ENCODE results near the gene PGRMC2.
"Not testable (repeated sequence)": the region's sequence is repeated elsewhere in the genome, so short reads cannot be mapped to it uniquely, and the experiment has no call there.

Gene PGRMC2

DNA sequence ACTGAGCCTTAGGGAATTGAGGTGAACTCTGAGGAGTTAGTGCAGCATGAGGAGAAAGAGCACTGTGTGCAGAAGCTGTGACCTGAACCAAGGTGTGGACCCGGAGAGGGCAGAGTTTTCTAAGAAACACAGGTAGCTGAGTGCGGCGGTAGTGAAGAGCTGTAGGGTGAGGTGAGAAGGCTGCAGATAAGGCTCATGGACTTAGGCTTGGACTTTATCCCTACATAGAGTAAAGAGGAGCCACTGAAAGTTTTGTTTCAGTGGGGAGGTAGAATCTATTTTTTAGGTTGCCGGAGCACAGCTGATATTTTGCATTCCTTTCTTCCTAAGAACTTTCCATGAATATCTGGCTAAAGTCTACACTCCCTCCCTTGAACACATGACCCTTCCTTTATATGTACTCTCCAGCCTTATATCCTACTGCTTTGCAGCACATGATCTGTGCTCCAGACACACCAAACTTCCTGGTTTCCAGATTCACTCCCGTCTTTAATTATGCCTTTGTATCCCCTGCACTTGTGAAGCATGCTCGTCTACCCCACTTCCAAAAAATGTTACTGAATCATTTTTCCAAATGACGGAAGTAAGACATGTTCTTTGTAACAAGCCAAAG lies 10.6 kb upstream of the PGRMC2 start:
- no peak for DNase-seq

DNA sequence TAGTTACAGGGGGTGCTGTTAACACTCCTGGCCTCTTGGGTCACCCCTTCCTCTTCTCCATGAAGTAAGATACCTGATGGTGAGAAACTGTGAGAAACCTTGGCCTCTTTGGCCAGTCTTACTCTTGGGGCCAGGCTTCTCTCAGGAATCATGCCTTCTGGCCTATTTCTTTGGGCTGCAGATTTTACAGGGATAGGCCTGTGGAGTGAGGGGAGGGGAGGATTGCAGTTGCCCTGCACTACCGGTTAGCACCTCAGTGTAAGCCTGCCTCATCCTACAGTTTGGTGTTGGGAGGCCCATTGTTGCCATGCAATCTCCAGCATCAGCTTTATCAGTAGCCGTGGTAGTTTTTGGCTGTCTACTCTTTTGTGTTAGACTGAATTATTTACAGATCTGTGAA lies 7.6 kb upstream of the PGRMC2 start:
- no peak for DNase-seq

DNA sequence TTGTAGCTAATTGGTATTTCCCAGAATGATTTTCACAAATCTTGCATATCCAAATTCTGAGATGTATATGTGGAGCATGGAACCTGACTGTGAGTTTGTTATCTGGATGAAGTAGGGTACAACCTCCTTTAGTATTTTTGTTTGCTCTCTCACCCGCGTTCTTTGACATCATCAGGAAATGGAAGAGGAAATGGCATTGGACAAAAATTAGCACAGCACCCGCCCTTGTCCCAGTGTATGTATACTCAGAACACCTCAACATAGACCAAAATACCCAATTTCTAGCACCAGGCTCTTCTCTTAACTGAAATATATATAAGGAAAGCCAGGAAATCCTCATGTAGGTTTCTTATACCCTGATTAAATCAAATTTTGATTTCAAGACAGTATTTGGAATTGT lies 6.9 kb upstream of the PGRMC2 start:
- DNase-seq, result no peak

DNA sequence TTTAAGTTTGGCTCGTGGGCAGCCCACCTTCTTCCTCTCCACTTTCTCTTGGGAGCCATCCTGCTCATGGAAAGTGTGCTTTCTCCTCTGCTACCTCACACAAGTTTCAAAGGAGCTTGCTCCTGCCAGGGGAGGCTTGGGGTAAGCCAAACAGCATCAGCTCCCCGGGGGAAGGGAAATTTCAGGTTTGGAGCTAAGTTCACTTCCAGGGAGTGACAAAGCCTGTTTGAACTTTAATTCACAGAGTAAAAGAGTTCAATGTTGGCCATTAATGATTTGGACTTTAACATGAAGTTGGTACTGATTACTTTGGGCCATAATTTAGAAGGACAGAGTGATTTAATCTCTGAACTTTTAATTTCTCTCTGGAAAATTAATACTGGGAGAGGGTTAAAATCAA lies 4.7 kb upstream of the PGRMC2 start:
- DNase-seq, result no peak

DNA sequence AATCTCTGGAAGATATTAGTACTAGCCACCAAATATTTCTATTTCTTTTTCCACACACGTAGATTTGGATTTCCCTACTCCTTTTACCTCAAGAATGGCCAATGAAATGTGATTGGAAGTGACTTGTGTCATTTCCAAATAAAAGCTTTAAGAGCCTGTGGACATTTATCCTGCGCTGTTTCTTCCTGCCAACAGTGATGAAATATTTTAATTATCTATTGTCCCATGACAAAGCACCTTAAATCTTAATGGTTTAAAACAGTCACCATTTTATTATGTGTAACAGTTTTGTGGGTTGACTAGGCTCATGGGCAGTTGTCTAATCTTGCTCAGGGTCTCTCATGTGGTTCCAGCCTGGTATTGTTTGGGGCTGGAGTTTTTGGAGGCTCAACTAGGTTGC lies 3.5 kb upstream of the PGRMC2 start:
- DNase-seq, result no peak

DNA sequence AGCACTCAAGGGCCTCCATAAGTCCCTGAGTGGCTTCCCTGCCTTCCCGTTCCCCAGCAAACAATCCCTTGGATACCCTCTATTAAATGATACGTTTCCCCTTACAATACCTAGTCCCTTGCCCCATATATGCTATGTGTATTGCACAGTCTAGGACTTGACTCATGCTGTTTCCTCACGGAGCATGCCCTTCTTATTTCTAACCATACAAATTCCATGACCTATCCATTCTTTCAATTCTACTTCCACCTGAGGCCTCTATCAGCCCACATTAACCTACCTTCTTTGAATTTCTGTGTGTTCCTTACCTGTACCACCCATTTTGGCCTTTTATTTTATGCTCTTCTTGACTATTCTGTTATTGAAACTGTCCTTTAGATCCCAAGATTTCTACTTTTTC lies 2.9 kb upstream of the PGRMC2 start:
- no peak for DNase-seq

DNA sequence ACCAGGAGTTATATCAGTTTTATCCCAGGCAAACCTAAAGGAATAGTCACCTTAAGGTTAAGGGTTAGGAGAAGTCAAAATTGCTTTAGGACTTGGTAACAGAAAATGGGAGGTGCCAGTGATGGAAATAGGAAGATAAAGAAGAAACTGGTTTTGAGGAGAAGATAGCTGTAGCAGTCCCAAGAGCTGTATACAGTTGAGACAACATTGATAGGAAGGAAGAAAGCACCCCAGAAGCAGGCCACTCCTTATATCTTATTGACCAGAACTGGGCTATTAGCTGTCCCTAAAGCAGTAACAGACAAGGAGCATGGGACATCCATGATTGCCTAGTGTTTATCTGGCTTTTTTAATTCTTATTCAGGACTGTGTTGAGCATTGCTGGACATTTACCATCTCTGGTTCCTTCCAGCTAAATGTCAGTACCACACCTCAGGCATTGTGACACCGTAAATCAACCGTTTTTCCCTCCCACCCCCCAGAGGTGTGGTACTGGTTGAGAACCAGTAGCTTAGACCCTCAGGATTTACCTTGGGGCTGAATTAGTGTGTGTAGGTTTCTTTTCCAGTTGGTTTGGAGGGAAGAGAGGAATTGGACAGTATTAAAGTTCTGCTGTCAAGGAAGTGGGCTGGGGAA lies 2.0 kb upstream of the PGRMC2 start:
- no peak for DNase-seq

DNA sequence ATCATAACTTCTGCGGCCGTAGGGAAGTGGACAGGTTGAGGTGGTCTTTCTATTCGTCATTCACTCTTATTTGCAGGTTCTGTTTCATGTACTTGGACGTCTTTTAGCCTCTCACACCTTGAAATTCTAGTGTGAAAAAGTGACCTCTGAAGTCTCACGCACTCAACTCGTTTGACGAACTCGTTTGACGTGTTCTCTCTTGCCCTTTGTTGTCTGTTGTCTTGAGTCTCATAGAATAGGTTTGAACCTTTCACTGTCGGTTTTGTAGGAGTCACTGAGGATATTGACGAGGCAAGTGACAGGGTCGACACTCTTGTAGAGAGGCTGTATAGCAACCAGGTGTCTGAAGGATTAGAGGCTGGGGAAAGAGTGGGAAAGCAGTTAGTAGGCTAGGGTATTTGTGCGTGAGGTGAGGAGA lies 1.1 kb upstream of the PGRMC2 start:
- peak in 1 of 2 experiments; percentile 11 for DNase-seq

DNA sequence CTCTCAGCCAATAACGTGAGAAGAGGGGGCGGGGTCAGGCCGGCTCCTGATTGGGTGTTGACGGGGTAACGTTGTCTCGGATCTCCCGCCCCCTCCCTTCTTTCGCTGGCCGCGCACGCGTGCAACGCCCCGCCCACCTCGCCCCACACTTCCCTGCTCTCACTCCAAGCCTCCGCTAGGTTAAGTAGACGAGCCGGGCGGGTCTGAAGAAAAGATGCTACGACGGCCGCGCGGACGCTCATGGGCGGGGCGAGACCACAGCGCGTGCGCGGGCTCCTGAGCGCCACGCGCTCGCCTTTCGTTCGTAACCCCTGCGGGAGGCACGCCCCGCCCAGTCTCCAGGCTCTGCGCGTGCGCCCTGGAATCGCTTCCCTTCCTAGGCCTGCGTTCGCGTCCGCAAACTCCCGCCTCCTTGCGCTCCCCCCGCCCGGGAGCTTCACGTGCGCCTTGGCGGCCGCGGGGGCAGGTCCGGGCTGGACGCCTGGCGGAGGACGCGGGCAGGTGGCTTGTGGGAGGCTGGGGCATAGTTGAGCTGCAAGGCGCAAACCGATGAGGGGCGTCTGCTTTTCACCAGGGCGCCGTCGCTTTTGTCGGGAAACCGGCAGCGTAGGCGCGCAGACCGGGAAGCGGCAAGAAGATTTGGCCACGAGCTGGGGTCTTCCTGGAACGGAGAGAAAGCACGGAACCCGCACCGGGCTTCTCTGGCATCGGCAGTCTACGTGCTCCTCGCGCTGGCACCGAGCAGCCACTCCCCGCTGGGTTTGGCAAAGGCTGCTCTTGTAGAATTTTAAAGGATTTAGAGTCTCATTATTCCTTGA lies 467 bp upstream of the PGRMC2 start:
- DNase-seq, result peak; percentile 99 to 100

DNA sequence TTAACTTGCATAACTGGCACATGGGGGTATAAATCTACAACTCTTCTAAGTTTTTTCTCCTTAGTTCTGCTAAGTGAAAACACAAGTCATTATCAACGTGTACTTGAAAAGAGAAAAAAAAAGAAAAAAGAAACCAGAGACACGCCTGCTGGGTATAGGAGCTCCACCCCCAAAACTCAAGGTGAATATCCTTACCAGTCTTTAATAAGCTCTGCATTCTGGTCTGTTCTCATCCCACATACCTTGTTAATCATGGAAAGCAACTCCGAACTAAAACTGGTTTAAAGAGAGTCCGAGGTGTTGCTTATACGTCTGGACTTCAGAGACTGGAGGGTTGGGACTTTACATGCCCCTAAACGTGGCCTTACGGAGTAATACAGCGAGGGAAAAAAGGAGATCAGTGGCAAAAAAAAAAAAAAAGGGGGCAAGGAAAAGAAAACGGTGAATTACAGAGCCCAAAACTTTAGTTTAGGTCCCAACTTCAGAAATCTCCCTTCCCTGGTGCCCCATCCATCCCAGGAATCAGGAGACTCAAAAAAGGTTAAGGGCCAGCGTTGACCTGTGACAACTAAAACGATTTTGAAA lies 1.0 kb downstream of the PGRMC2 start:
- peak in 1 of 2 experiments; percentile 22 for DNase-seq

DNA sequence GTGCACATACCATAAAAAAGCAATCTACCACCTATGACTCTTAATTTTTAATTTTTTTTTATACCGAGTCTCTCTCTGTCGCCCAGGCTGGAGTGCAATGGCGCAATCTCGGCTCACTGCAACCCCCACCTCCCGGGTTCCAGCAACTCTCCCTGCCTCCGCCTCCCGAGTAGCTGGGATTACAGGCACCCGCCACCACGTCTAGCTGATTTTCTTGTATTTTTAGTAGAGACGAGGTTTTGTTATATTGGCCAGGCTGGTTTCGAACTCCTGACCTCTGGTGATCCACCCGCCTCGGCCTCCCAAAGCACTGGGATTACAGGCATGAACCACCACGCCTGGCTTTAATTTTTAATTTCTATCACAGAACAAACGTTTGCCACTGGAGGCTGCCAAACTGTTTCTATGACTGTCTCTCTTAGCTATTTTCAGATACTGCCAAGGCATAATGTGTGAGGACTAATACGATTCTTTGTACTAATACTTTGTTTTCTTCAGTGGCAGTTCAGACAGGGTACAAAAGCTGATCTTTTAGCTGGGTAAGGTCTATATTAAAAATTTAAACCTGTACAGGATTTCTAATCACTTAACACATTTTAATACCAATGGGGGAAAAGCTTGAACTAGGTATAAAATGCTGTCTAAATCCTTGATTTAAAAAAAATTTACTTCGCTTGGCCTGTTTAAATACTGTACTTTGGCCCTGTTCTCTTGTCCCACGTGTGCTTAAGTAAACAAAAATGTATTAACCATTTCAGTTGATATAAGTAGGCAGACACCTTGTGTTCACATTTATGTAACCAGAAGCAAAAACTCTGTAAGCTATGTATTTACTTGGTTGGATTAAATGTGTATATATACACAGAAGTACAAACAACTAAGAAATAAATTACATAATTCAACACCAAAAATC lies 2.3 kb downstream of the PGRMC2 start:
- DNase-seq, result no peak

DNA sequence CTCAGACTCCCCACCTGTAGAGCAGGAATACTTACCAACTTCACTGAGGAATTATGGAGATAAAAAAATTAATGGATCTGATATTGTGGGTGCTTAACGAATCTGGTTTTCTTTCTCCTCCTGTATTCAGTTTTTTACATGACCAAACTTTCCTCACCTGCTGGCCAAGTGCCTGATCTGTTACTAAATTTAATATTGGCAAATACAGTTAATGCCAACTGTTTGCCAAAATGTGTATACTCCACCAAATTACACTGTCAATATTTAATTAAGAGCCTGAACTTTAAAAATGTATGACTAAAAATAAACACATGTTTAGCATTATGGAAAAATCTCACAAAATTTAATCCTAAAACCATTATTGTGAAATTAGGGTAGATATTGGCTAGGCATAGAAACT lies 3.3 kb downstream of the PGRMC2 start:
- no peak for DNase-seq

DNA sequence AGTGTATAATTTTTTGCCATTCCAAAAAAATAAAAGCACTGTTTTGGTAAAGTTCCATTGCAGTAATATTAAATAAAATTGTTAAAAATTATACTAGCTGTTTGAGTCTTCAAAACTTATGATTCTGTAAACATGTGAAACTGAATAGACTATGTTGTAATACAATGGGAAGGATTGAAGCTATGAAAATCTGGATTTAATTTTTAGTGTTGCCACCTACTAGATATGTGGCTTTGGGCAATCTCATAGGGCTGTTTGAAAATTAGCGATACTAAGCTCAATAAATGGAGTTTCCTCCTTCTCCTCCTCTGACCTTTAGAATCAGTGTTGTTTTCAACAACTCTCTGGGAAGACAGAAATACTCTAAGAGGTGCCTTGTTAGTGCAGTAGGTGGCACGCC lies 4.5 kb downstream of the PGRMC2 start:
- no peak for DNase-seq

DNA sequence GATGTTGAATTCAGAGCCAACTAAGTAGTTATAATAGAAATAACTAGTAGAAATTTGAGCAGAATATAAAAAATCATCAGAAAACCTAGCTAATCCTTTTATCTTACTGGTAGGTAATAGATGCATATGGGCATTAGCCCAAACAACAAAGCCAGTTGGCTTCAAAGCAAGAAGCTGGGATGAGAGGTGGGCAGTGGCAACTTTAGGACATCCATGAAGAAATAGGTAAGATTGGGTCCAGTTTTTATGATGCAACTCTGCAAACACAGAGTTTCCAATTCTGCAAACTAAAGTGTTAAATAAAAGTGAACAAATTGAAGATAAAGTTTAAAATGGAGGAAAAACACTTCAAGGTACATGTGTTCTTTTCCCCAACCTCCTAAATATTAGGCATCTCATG lies 5.1 kb downstream of the PGRMC2 start:
- no peak for DNase-seq

DNA sequence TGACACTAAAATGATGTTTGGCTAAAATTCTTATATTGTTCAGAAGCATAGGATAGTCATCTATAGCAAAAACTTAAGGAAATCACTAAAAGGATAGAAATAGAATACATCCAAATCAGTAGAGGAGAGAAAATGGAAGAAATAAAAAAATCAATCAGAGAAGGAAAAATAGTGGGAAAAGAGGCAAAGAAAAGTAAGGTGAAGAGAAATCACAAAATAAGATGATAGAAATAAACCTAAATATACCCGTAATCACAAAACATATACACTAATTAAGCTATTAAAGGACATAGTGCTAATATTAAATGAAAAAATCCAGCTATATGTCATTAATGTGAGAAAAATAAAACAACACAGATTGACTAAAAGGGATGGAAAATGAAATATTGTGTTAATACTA lies 6.3 kb downstream of the PGRMC2 start:
- DNase-seq, result no peak

DNA sequence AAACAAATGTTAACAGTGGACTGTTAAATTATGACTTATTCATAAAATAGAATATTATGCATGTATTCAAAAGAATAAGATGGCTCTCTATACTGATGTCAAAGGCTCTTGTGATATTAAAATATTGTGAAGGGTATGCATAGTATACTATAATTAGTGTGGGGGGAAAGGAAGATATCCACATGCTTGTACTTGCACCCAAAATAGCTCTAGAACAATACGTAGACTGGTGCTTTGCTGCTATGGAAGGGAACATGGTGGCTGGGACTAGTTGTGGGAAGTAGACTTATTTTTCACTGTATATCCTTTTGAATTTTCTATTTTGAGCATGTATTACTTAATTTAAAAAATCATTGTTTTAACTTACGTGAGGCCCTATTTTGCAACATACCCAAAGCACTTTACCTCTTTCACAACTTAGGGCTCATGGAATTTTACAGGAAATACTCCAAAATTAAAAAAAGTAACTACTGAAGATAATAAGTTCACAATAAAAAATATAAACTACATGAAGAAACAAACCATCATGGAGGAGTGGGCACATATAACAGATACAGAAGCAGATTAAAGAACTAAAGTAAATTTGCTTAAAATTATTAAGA lies 7.9 kb downstream of the PGRMC2 start:
- no peak for DNase-seq

DNA sequence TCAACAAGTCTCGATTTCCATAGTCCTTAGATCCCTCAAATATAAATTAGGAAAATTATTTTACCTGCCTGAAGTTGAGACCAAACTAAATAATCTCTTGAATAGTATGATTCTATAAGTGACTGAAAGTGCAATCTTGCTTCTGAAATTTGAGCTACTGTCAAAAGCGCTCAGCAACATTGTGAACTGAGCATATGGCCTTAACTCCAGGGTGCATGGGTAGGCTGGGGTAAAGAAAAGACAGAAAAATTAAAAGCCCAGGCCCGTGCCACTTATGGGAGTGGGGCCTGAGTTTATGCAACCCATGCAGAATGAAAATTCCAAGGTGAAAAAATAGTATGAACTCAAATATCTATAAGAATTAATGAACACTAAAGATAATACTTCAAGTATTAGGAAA lies 9.8 kb downstream of the PGRMC2 start:
- DNase-seq, result no peak

DNA sequence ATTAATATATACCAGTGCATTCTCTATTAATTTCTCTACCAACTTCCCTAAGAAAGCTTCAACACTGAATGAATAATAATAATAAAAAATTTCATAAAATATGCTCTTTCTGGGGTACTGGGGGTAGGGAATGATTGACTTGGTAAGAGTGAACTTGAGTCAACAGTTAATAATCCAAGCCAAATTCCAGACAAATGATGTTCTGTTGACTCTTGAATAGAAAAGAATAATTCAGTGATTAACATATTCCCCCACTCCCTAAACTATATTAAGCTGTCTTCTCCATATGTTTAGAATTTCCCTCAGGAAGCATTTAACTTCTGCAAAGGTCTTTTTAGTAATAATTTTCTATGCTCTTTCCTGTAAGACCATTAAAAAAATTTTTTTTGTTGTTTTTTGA lies 12.3 kb downstream of the PGRMC2 start:
- no peak for DNase-seq

DNA sequence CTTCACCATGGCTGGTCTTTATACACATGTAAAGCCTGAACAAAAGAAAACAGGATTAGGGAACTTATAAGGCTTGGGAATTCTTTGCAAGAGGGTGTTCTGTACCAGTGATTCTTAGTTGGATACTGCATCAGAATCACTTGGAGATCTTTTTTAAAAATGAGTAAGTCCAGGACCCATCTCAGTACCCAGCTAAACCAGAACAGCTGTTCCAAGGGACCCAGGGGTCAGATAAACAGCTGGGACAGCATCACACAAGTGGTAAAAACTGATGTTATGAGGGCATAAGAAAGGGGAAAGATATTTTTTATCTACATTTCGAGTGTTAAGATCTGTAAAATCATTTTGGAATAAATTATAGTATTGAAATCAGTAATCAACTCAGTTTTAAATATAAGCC lies 16.1 kb downstream of the PGRMC2 start:
- DNase-seq, result no peak

DNA sequence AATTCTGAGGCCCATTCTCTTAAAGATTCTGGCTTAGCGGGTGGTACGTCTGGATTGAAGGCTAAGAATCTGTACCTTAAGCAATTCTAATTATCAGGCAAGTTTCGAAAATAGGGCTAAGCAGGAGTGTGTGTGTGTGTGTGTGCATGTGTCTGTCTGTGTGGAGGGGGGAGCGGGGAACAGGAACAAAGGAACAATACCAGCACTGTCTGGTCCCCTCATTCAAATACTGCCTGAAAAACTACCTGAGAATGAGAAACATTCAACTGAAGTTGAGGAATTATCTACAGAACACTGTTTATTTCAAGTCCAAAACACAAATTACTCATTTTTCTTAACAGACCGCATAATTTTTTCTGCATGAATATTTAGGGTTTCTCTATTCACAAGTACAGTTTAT lies 18.6 kb downstream of the PGRMC2 start:
- no peak for DNase-seq

DNA sequence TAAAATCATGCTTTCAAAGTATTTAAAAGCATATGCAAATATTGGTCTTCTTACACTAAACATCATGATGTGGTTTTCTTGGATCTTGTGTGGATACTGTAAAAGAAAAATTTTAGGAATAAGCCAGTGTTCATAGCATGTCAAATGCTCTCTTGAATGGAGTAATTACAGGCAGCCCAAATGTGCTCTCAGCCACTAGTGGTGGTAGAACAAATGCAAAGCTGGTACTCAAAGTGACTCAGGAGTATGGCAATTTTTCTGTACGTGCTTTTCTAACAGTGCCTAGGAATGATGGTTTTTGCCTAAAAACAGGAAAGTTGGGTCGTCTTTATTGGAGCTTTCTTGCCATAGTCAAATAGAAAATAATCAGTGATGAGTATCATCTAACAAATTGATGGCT lies 19.9 kb downstream of the PGRMC2 start:
- no peak for DNase-seq

DNA sequence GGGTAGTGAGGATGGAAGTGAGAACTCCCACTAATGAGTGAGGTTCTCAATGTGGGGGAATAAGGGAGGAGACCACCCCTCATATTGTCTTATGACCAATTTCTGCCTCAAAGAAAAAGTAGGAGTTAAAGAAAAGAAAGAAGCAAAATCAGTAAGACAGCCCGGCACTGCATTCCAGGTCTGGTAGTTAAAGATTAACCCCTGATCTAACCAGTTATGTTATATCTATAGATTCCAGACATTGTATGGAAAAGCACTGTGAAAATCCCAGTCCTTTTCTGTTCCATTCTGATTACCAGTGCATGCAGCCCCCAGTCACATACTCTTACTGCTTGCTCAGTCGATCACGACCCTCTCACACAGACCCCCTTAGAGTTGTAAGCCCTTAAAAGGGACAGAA lies 20.4 kb downstream of the PGRMC2 start:
- not testable (repeated sequence) for DNase-seq

Measured in stimulated activated CD4-positive, alpha-beta T cell treated with anti-CD3 and anti-CD28 coated beads, Interleukin-4, amount 100 ng/mL, for 4 hours (primary cell).